Measurements from ENCODE around the gene AKAP1. TPM values are rescaled to one million over a fixed set of nuclear protein-coding genes. Genes with fewer than 3 reads are reported as not detected.

Gene AKAP1
- total and polyA plus RNA-seq, 2 of the 8 experiments (the other 6 are each of a cell fraction or from before 2014, with no cell fraction given) = 120 to 156 TPM

DNA sequence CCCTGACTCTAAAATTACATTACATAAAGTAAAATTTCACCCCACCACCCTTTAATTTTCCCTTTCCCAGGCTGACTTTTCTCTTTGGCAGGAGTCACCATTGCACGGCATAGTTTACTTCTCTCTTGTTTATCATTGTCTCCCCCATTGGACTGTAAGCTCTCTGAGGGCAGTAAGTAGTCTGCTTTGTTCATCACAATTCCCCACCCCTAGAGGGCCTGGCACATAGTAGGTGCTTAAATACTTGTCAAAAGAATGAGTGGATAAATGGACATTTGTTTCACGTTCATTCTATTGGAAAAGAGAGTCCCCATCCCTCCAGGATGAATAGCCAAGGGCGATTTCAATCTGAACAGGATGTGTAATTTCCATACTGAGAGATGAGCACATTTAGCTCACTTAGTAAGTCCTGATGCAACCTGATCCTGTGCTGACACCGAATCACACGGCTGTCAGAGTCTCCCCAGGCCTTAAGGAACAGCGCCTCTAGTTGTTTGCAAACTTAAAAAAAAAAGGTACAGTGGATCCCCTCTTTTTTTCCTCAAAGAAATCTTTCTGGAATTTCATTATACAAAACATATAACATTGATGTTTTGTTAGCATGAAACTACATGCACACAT lies 54.0 kb downstream of the AKAP1 start:
- no peak overlapping the region for H4K8ac ChIP-seq (ENCODE audit: extremely low read depth, insufficient read depth, low read length)
- no peak overlapping the region for H3K4ac ChIP-seq (replicated peaks; ENCODE audit: insufficient read length, low read depth, low read length)
- no peak overlapping the region for H3K18ac ChIP-seq (ENCODE audit: extremely low read depth, low read length)
- H3K56ac ChIP-seq (replicated peaks; ENCODE audit: insufficient read length, low read depth, low read length) = no peak overlapping the region
- no peak overlapping the region for H3K4me3 ChIP-seq (ENCODE audit: extremely low read depth in 1 of 4, insufficient read depth in 2 of 4, low read depth in 3 of 4, low read length in 4 of 4)
- H3K14ac ChIP-seq (ENCODE audit: insufficient read length) = no peak overlapping the region
- ChIA-PET POLR2A (ENCODE audit: partially characterized antibody) (interaction anchor here (1.5 kb wide), 1 partner anchor 10 kb away, joined by 6 read pairs; no protein-coding TSS in a partner anchor), CTCF (ENCODE audit: partially characterized antibody) (interaction anchor here (1.1 to 3.3 kb wide), 7 partner anchors 10 to 601 kb away, joined by 3 to 13 read pairs (median 3); no protein-coding TSS in a partner anchor)
- no peaks in the 10 kb centered on the region for H4K20me1 ChIP-seq (replicated peaks in 1 of 2; ENCODE audit: control insufficient read depth in 1 of 2, insufficient read depth in 2 of 2, low read length in 2 of 2)
- H2AFZ ChIP-seq (ENCODE audit: low read length) = no peak overlapping the region
- H3K4me1 ChIP-seq (replicated peaks in 1 of 4; ENCODE audit: control insufficient read depth in 3 of 4, insufficient read depth in 4 of 4, low read length in 3 of 4) = peaks cover 0 to 8% (median 2%) of the 10 kb centered on the region in 4 experiments; a peak in 5 of 7 replicates
- H3K23me2 ChIP-seq (ENCODE audit: low read depth, low read length) = no peaks in the 10 kb centered on the region
- no peak for TF ChIP-seq PHF8 (conservative IDR thresholded peaks at IDR 0.05; ENCODE audit: low read depth, low read length)
- TF ChIP-seq, protein P1, sequence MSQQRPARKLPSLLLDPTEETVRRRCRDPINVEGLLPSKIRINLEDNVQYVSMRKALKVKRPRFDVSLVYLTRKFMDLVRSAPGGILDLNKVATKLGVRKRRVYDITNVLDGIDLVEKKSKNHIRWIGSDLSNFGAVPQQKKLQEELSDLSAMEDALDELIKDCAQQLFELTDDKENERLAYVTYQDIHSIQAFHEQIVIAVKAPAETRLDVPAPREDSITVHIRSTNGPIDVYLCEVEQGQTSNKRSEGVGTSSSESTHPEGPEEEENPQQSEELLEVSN (IDR thresholded peaks at IDR 0.05) = no peak
- no peak for TF ChIP-seq GTF2F1 (IDR thresholded peaks at IDR 0.05; ENCODE audit: borderline replicate concordance, low read depth, low read length)
- no peak for TF ChIP-seq SIN3A (conservative IDR thresholded peaks at IDR 0.05 in 1 of 2, IDR thresholded peaks at IDR 0.05 in 1 of 2; ENCODE audit: low read depth in 1 of 2, low read length in 2 of 2)
- no peak for TF ChIP-seq RXRA (IDR thresholded peaks at IDR 0.05; ENCODE audit: insufficient read depth, low read depth, low read length)
- TF ChIP-seq CHD1 (IDR thresholded peaks at IDR 0.05; ENCODE audit: low read depth, low read length) = no peak
- no peak for TF ChIP-seq MAFK (IDR thresholded peaks at IDR 0.05; ENCODE audit: low read depth, low read length)
- no peak for TF ChIP-seq RBBP5 (IDR thresholded peaks at IDR 0.05; ENCODE audit: borderline replicate concordance, low read depth, low read length)
- WGBS, 2 experiments (ENCODE audit: extremely low coverage in 1 of 2, insufficient coverage in 1 of 2, insufficient read length in 1 of 2, insufficient replicate concordance in 2 of 2, low coverage in 1 of 2, low lambda C conversion rate in 2 of 2, missing lambda C conversion rate in 1 of 2) = 87% methylated on average over 6 of the region's 6 CpGs; no CpG with 5 or more reads in 1 of the 2 experiments
- no peak overlapping the region for H2AK5ac ChIP-seq (ENCODE audit: low read depth, low read length)
- no peak overlapping the region for H2BK20ac ChIP-seq (ENCODE audit: low read length)
- no peak overlapping the region for H2BK120ac ChIP-seq (replicated peaks; ENCODE audit: low read depth, low read length)
- H3K79me1 ChIP-seq (ENCODE audit: low read depth, low read length) = no peaks in the 10 kb centered on the region
- H2BK12ac ChIP-seq (ENCODE audit: low read depth, low read length) = no peak overlapping the region
- H3K4me2 ChIP-seq (ENCODE audit: insufficient read depth in 1 of 2, low read depth in 2 of 2, low read length in 2 of 2) = no peak overlapping the region
- DNase-seq (ENCODE audit: low read depth in 1 of 2, low spot score in 2 of 2) = no peak
- no peaks in the 10 kb centered on the region for H3K36me3 ChIP-seq (ENCODE audit: control insufficient read depth in 2 of 4, insufficient read depth in 4 of 4, low read length in 3 of 4)
- H3K9ac ChIP-seq (replicated peaks in 1 of 4; ENCODE audit: extremely low read depth in 1 of 4, low read depth in 3 of 4, low read length in 3 of 4) = no peak overlapping the region
- H3K27ac ChIP-seq (ENCODE audit: low read depth, low read length) = no peak overlapping the region
- H3K79me2 ChIP-seq (ENCODE audit: control insufficient read depth in 1 of 2, insufficient read depth in 2 of 2, low read length in 2 of 2) = no peaks in the 10 kb centered on the region
- H3K9me3 ChIP-seq (ENCODE audit: insufficient read depth in 2 of 2, low read depth in 1 of 2, low read length in 1 of 2) = no peaks in the 10 kb centered on the region
- H4K5ac ChIP-seq (ENCODE audit: insufficient read length, low read depth, low read length) = no peak overlapping the region
- H2BK15ac ChIP-seq (ENCODE audit: low read length) = no peak overlapping the region
- no peak for FAIRE-seq
- no peak overlapping the region for H3K23ac ChIP-seq (ENCODE audit: insufficient read length)
- no peak overlapping the region for H4K91ac ChIP-seq (replicated peaks; ENCODE audit: insufficient read length, low read length)
- no peaks in the 10 kb centered on the region for H3K27me3 ChIP-seq (replicated peaks in 1 of 4; ENCODE audit: control insufficient read depth in 3 of 4, extremely low read depth in 1 of 4, insufficient read depth in 3 of 4, low read length in 3 of 4)
- no peak overlapping the region for H2BK5ac ChIP-seq (ENCODE audit: low read depth, low read length)

Data from H1 (cell line).